ENCODE results near the gene PTMA. TPM values are rescaled to one million over a fixed set of nuclear protein-coding genes. Genes with fewer than 3 reads are reported as not detected.
A peak's percentile ranks its signal among the peaks of the same experiment; 100 is the strongest.

PTMA gene
- total and polyA plus RNA-seq, 9 of the 15 experiments (the other 6 are each of a cell fraction or from before 2014, with no cell fraction given), result 429 to 2,322 (median 1,578) TPM

- H3K9me1 ChIP-seq (ENCODE audit: control insufficient read depth, insufficient read depth, low read length), result no peaks in the 10 kb centered on the region
- H3K4me1 ChIP-seq (replicated peaks in 1 of 2; ENCODE audit: control insufficient read depth in 2 of 2, insufficient read depth in 2 of 2, low read length in 2 of 2), result peaks cover 2 to 30% of the 10 kb centered on the region in 2 experiments; a peak in 2 of 5 replicates
- CTCF ChIA-PET (ENCODE audit: low intra/inter-chr PET ratio), result no interaction called here
- ATAC-seq (peak; percentile 19; the same call in 2 of the 3 replicates), FAIRE-seq (no peak), DNase-seq (ENCODE audit: extremely low read depth in 1 of 4, low spot score in 3 of 4) (no peak)
- H3K27me3 ChIP-seq (ENCODE audit: control insufficient read depth in 2 of 2, insufficient read depth in 2 of 2, low read length in 2 of 2), result peaks cover 0 to 3% of the 10 kb centered on the region in 2 experiments; a peak in 3 of 5 replicates
- H3K4me3 ChIP-seq, result no peak overlapping the region
- peak; percentile 16 to 30 (median 21); a peak in 1 of 6 replicates for TF ChIP-seq CTCF (IDR thresholded peaks at IDR 0.05 in 2 of 3, conservative IDR thresholded peaks at IDR 0.05 in 1 of 3; ENCODE audit: insufficient read depth in 2 of 3, low read depth in 1 of 3, low read length in 3 of 3)
- TF ChIP-seq KHSRP (IDR thresholded peaks at IDR 0.05), result no peak
- in situ Hi-C loops (cut with MboI) (no loop called here), intact Hi-C loops (cut with micrococcal nuclease) (no loop called here)
- H4K20me1 ChIP-seq (replicated peaks; ENCODE audit: control insufficient read depth, insufficient read depth, low read length), result no peaks in the 10 kb centered on the region
- POLR2A ChIA-PET, result interaction anchor here (0.9 to 9.5 kb wide), 3 partner anchors 21 to 28 kb away, joined by 4 to 90 read pairs (median 17); partner anchors contain the start of gene PTMA
- H2AFZ ChIP-seq (ENCODE audit: low read depth, low read length), result no peak overlapping the region
- H3K4me2 ChIP-seq (ENCODE audit: insufficient read depth, low read length), result no peak overlapping the region
- H3K9me3 ChIP-seq (replicated peaks; ENCODE audit: control insufficient read depth, insufficient read depth, low read depth, low read length), result no peaks in the 10 kb centered on the region
- 19% methylated on average over 5 of the region's 20 CpGs for WGBS (ENCODE audit: insufficient coverage, low coverage, missing lambda C conversion rate)
- H3K36me3 ChIP-seq (ENCODE audit: control insufficient read depth, insufficient read depth, low read length), result no peaks in the 10 kb centered on the region
- BruUV-seq (replicated peaks), result no TSS peak
- H3K79me2 ChIP-seq (ENCODE audit: control insufficient read depth, insufficient read depth, low read length), result no peaks in the 10 kb centered on the region
- H3K9ac ChIP-seq (ENCODE audit: insufficient read depth in 1 of 2, low read depth in 2 of 2, low read length in 2 of 2), result no peak overlapping the region
- H3K27ac ChIP-seq (ENCODE audit: extremely low read depth, low read depth, low read length), result no peak overlapping the region
These were observed 22.8 kb upstream of the PTMA start for GRCh38 chr2:231685349-231686191.

All from K562 (cell line).